Measurements from ENCODE around the gene SUGCT. TPM values are rescaled to one million over a fixed set of nuclear protein-coding genes. Genes with fewer than 3 reads are reported as not detected.

Gene SUGCT
- 1 to 10 TPM; 2.0 to 4.2 TPM for total RNA-seq
- 1 to 10 TPM; 2.4 to 3.6 (median 2.9) TPM for polyA plus RNA-seq (ENCODE audit: insufficient read length in 6 of 6)
- long read RNA-seq, donor 1 = 0 reads
- long read RNA-seq, donor 2 = 0 reads
- long read RNA-seq, donor 3 = 0 reads
- long read RNA-seq, donor 4, partial matches to known transcripts = 0 of 2 reads
- long read RNA-seq, donor 4, other reads (novel, unspliced or antisense) = 2 of 2 reads
- long read RNA-seq, donor 5 = 0 reads
- long read RNA-seq, donor 6 = 0 reads
- long read RNA-seq, donor 7 = 0 reads
- long read RNA-seq, donor 8 = 0 reads
- long read RNA-seq, donor 9 = 0 reads
- long read RNA-seq, donor 10, partial matches to known transcripts = 0 of 1 reads
- long read RNA-seq, donor 10, other reads (novel, unspliced or antisense) = 1 of 1 reads
- long read RNA-seq, donor 11 = 0 reads
- long read RNA-seq, donor 12 = 0 reads

GRCh38 chr7:40134428-40135316 is at the start of gene SUGCT, which contains the start of gene MPLKIP:
Gene SUGCT (plus strand): TSS chr7:40135005.
Gene MPLKIP (minus strand): TSS chr7:40134622. CDS start chr7:40134567, 55 bp downstream.
- intact Hi-C loops (cut with DNase I) = no loop called here
- H3K4me3 ChIP-seq = peak within 1 kb of the TSS; percentile 82 to 89
- peak; percentile 98 to 100 for TF ChIP-seq CTCF (IDR thresholded peaks at IDR 0.05)
- H3K36me3 ChIP-seq = no peaks in the 10 kb centered on the region
- peak; percentile 84 to 96 (median 94) for DNase-seq
- H3K9me3 ChIP-seq = no peaks in the 10 kb centered on the region
- H3K27me3 ChIP-seq = peaks cover 0 to 16% of the 10 kb centered on the region in 2 donors
- peak within 1 kb of the TSS; percentile 87 to 95 for H3K27ac ChIP-seq
- peaks cover 12 to 30% of the 10 kb centered on the region in 2 donors for H3K4me1 ChIP-seq
- peak; percentile 99 for ATAC-seq

GRCh38 chr7:40092182-40092581 is 42.6 kb upstream of the SUGCT start:
- Histone ChIP-seq H3K27me3 (no peaks in the 10 kb centered on the region), H3K36me3 (peaks cover 0 to 69% of the 10 kb centered on the region in 2 donors), H3K9me3 (no peaks in the 10 kb centered on the region), H3K27ac (no peak overlapping the region), H3K4me3 (no peak overlapping the region), H3K4me1 (no peaks in the 10 kb centered on the region)
- intact Hi-C loops (cut with DNase I) = no loop called here
- ATAC-seq (no peak), DNase-seq (no peak)
- TF ChIP-seq CTCF (IDR thresholded peaks at IDR 0.05) = no peak

GRCh38 chr7:40093631-40094350 is 41.0 kb upstream of the SUGCT start:
- Histone ChIP-seq H3K27me3 (no peaks in the 10 kb centered on the region), H3K4me3 (no peak overlapping the region), H3K4me1 (no peaks in the 10 kb centered on the region), H3K27ac (no peak overlapping the region), H3K36me3 (peaks cover 0 to 53% of the 10 kb centered on the region in 2 donors), H3K9me3 (no peaks in the 10 kb centered on the region)
- DNase-seq (no peak), ATAC-seq (no peak)
- no peak for TF ChIP-seq CTCF (IDR thresholded peaks at IDR 0.05)
- intact Hi-C loops (cut with DNase I) = no loop called here

- H3K36me3 ChIP-seq = peaks cover 0 to 47% of the 10 kb centered on the region in 2 donors
- intact Hi-C loops (cut with DNase I) = no loop called here
- H3K27me3 ChIP-seq = no peaks in the 10 kb centered on the region
- no peaks in the 10 kb centered on the region for H3K4me1 ChIP-seq
- no peak overlapping the region for H3K4me3 ChIP-seq
- no peak overlapping the region for H3K27ac ChIP-seq
- TF ChIP-seq CTCF (IDR thresholded peaks at IDR 0.05) = no peak
- ATAC-seq = no peak
- H3K9me3 ChIP-seq = no peaks in the 10 kb centered on the region
- DNase-seq = no peak
Observed at GRCh38 chr7:40095230-40095629, 39.6 kb upstream of the SUGCT start.

Measured in left lung (tissue), 14 donors.